CD8-positive, alpha-beta memory T cell (primary cell): Measurements from ENCODE around the gene ARHGDIA. TPM values are rescaled to one million over a fixed set of nuclear protein-coding genes. Genes with fewer than 3 reads are reported as not detected.

Experiments used
- CTCF ChIA-PET: fragments of 350-600 bp; sonication (Branson Sonifier 250); formaldehyde crosslinking; loops from one replicate; lab custom pipeline; 2021; ENCODE audit warnings: antibody characterized with exemption; lab: Charles Lee
- POLR2A ChIA-PET: fragments of 350-600 bp; sonication (Branson Sonifier 250); formaldehyde crosslinking; loops from one replicate; lab custom pipeline; 2021; ENCODE audit warnings: antibody characterized with exemption; lab: Charles Lee
- DNase-seq, 5 donors: peaks; one replicate each; pipeline versions ENCODE4 v3.0.0 to v3.0.0-alpha.2; 2020 to 2022; ENCODE audit warnings: mixed read lengths in 1 of 5
- H3K27ac ChIP-seq: one replicate; pipeline ENCODE4 v1.7.0; 2013; ENCODE audit warnings: low read depth, mild to moderate bottlenecking, low read length, moderate library complexity
- H3K27me3 ChIP-seq: 2 replicates; pipeline ENCODE4 v1.7.0; 2013; ENCODE audit warnings: low read length, mild to moderate bottlenecking; ENCODE audit not compliant: insufficient read depth, poor library complexity, severe bottlenecking
- H3K36me3 ChIP-seq: 2 replicates; pipeline ENCODE4 v1.7.0; 2013; ENCODE audit warnings: mild to moderate bottlenecking, low read length, moderate library complexity; ENCODE audit not compliant: insufficient read depth
- H3K4me1 ChIP-seq: 2 replicates; pipeline ENCODE4 v1.7.0; 2013; ENCODE audit warnings: mild to moderate bottlenecking, low read length, moderate library complexity; ENCODE audit not compliant: insufficient read depth
- H3K4me3 ChIP-seq: 2 replicates; pipeline ENCODE4 v1.7.0; 2013; ENCODE audit warnings: mild to moderate bottlenecking, low read length
- H3K9me3 ChIP-seq: 2 replicates; pipeline ENCODE4 v1.7.0; 2013; ENCODE audit warnings: mild to moderate bottlenecking, low read length
- H3K27ac Mint-ChIP-seq, 8 donors: one replicate each; pipeline ENCODE4 v1.8.0; 2020 to 2021; ENCODE audit warnings: mixed read lengths in 8 of 8, mild to moderate bottlenecking in 6 of 8, inconsistent platforms in 3 of 8, moderate library complexity in 3 of 8
- H3K27me3 Mint-ChIP-seq, 2 donors: one replicate each; pipeline ENCODE4 v1.8.0; 2020 to 2021; ENCODE audit warnings: mixed read lengths in 2 of 2, mild to moderate bottlenecking in 1 of 2, moderate library complexity in 1 of 2
- H3K36me3 Mint-ChIP-seq, 3 donors: one replicate each; pipeline ENCODE4 v1.8.0; 2020 to 2021; ENCODE audit warnings: mixed read lengths in 3 of 3, inconsistent platforms in 1 of 3, mild to moderate bottlenecking in 1 of 3
- H3K4me1 Mint-ChIP-seq, 3 donors: one replicate each; pipeline ENCODE4 v1.8.0; 2020 to 2021; ENCODE audit warnings: mixed read lengths in 3 of 3, inconsistent platforms in 1 of 3, mild to moderate bottlenecking in 1 of 3
- H3K4me3 Mint-ChIP-seq, 7 donors: one replicate each; pipeline ENCODE4 v1.8.0; 2020 to 2021; ENCODE audit warnings: mixed read lengths in 7 of 7, mild to moderate bottlenecking in 6 of 7, moderate library complexity in 4 of 7, inconsistent platforms in 2 of 7
- H3K9me3 Mint-ChIP-seq, 5 donors: one replicate each; pipeline ENCODE4 v1.8.0; 2020 to 2022; ENCODE audit warnings: mixed read lengths in 5 of 5, mild to moderate bottlenecking in 3 of 5, moderate library complexity in 2 of 5, inconsistent platforms in 1 of 5
- polyA plus RNA-seq: library from polyadenylated mRNA; unstranded; fragments of 300-500 nt; fragmentation: Illumina TruSeq; gene quantifications from one replicate; pipeline ENCODE4 v1.2.3, GENCODE V29; 2021
- total RNA-seq, 2 experiments: library from RNA; stranded (reverse); gene quantifications; one replicate each; pipeline ENCODE4 v1.2.3, GENCODE V29; 2021

Gene ARHGDIA
- total and polyA plus RNA-seq, 3 experiments from 2014 or later, result 237 to 677 (median 662) TPM

- Histone ChIP-seq H3K36me3 (no peaks in the 10 kb centered on the region), H3K27ac (peak overlapping the region; percentile 84), H3K4me1 (peaks cover 21% of the 10 kb centered on the region), H3K27me3 (no peaks in the 10 kb centered on the region), H3K9me3 (no peaks in the 10 kb centered on the region), H3K4me3 (peak overlapping the region; percentile 72)
- peaks cover 0 to 4% of the 10 kb centered on the region in 2 donors for H3K27me3 Mint-ChIP-seq
- POLR2A ChIA-PET, result interaction anchor here (1.1 to 1.5 kb wide), 4 partner anchors 27 to 150 kb away, joined by 3 to 7 read pairs (median 4); partner anchors contain the start of genes ARL16, HGS, MRPL12 and P4HB
- no peaks in the 10 kb centered on the region for H3K9me3 Mint-ChIP-seq
- DNase-seq, result no peak
- H3K4me1 Mint-ChIP-seq, result peaks cover 19 to 30% (median 21%) of the 10 kb centered on the region in 3 donors
- peak overlapping the region; percentile 68 to 87 (median 78) for H3K4me3 Mint-ChIP-seq
- peak overlapping the region; percentile 78 to 93 (median 87) for H3K27ac Mint-ChIP-seq
- H3K36me3 Mint-ChIP-seq, result peaks cover 0 to 10% (median 0%) of the 10 kb centered on the region in 3 donors
- CTCF ChIA-PET, result interaction anchor here (1.1 kb wide), 1 partner anchor 35 kb away, joined by 3 read pairs; no protein-coding TSS in a partner anchor
These were observed 37.0 kb downstream of the ARHGDIA start for GRCh38 chr17:81833921-81834830.

- Histone ChIP-seq H3K27me3 (no peaks in the 10 kb centered on the region), H3K36me3 (no peaks in the 10 kb centered on the region), H3K9me3 (no peaks in the 10 kb centered on the region), H3K4me1 (peaks cover 21% of the 10 kb centered on the region), H3K27ac (peak within 1 kb of the TSS; percentile 84), H3K4me3 (peak within 1 kb of the TSS; percentile 78)
- Mint-ChIP-seq H3K36me3 (peaks cover 0 to 11% (median 0%) of the 10 kb centered on the region in 3 donors), H3K4me3 (peak within 1 kb of the TSS; percentile 88 to 96 (median 89)), H3K9me3 (no peaks in the 10 kb centered on the region), H3K27me3 (peaks cover 0 to 4% of the 10 kb centered on the region in 2 donors), H3K4me1 (peaks cover 20 to 33% (median 24%) of the 10 kb centered on the region in 3 donors), H3K27ac (peak within 1 kb of the TSS; percentile 86 to 99 (median 96))
- POLR2A ChIA-PET, result interaction anchor here (0.5 to 1.5 kb wide), 7 partner anchors 26 to 195 kb away, joined by 3 to 8 read pairs (median 4); partner anchors contain the start of genes ANAPC11, ARL16, HGS and MRPL12
- DNase-seq, result peak; percentile 91 to 95 (median 93)
- CTCF ChIA-PET, result no interaction called here
These were observed 37.8 kb downstream of the ARHGDIA start, which contains the start of gene MCRIP1 for GRCh38 chr17:81833160-81833920. MCRIP1 (minus strand) TSS chr17:81833291; CDS start chr17:81824506, 8,785 bp downstream.

- no peaks in the 10 kb centered on the region for H3K9me3 ChIP-seq
- H3K27me3 ChIP-seq, result no peaks in the 10 kb centered on the region
- CTCF ChIA-PET, result no interaction called here
- H3K27ac ChIP-seq, result peak overlapping the region; percentile 77
- H3K36me3 ChIP-seq, result no peaks in the 10 kb centered on the region
- peaks cover 21% of the 10 kb centered on the region for H3K4me1 ChIP-seq
- peaks cover 20 to 37% (median 25%) of the 10 kb centered on the region in 3 donors for H3K4me1 Mint-ChIP-seq
- H3K27me3 Mint-ChIP-seq, result peaks cover 0 to 4% of the 10 kb centered on the region in 2 donors
- DNase-seq, result peak in 3 of 5 donors; percentile 23 to 38 (median 33)
- H3K9me3 Mint-ChIP-seq, result no peaks in the 10 kb centered on the region
- POLR2A ChIA-PET, result interaction anchor here (0.7 to 1.5 kb wide), 6 partner anchors 27 to 149 kb away, joined by 3 to 7 read pairs (median 4); partner anchors contain the start of genes ANAPC11, ARL16, HGS and MRPL12
- peak overlapping the region; percentile 88 to 96 (median 89) for H3K4me3 Mint-ChIP-seq
- peak overlapping the region; percentile 86 to 99 (median 96) for H3K27ac Mint-ChIP-seq
- peaks cover 0 to 12% (median 0%) of the 10 kb centered on the region in 3 donors for H3K36me3 Mint-ChIP-seq
- H3K4me3 ChIP-seq, result peak overlapping the region; percentile 78
These were observed 38.5 kb downstream of the ARHGDIA start for GRCh38 chr17:81832608-81833159.

GRCh38 chr17:81831957-81832607, 39.1 kb downstream of the ARHGDIA start:
- no peaks in the 10 kb centered on the region for H3K27me3 ChIP-seq
- no peaks in the 10 kb centered on the region for H3K36me3 ChIP-seq
- DNase-seq, result peak; percentile 32 to 72 (median 46)
- ChIA-PET POLR2A (interaction anchor here (1.3 to 1.4 kb wide), 2 partner anchors 29 to 60 kb away, joined by 3 to 6 read pairs; partner anchors contain the start of genes ANAPC11 and P4HB), CTCF (no interaction called here)
- H3K4me3 ChIP-seq, result peak overlapping the region; percentile 78
- H3K36me3 Mint-ChIP-seq, result peaks cover 0 to 12% (median 0%) of the 10 kb centered on the region in 3 donors
- H3K4me1 ChIP-seq, result peaks cover 21% of the 10 kb centered on the region
- H3K4me1 Mint-ChIP-seq, result peaks cover 20 to 37% (median 25%) of the 10 kb centered on the region in 3 donors
- H3K9me3 Mint-ChIP-seq, result no peaks in the 10 kb centered on the region
- H3K27me3 Mint-ChIP-seq, result peaks cover 0 to 4% of the 10 kb centered on the region in 2 donors
- H3K27ac Mint-ChIP-seq, result peak overlapping the region; percentile 86 to 99 (median 96)
- peak overlapping the region; percentile 77 for H3K27ac ChIP-seq
- no peaks in the 10 kb centered on the region for H3K9me3 ChIP-seq
- H3K4me3 Mint-ChIP-seq, result peak overlapping the region; percentile 88 to 96 (median 89)

- H3K9me3 ChIP-seq, result no peaks in the 10 kb centered on the region
- H3K4me3 ChIP-seq, result peak overlapping the region; percentile 78
- H3K27me3 ChIP-seq, result no peaks in the 10 kb centered on the region
- Mint-ChIP-seq H3K27me3 (peaks cover 0 to 4% of the 10 kb centered on the region in 2 donors), H3K4me3 (peak overlapping the region; percentile 88 to 96 (median 89)), H3K4me1 (peaks cover 20 to 37% (median 25%) of the 10 kb centered on the region in 3 donors), H3K9me3 (no peaks in the 10 kb centered on the region), H3K36me3 (peaks cover 0 to 12% (median 0%) of the 10 kb centered on the region in 3 donors), H3K27ac (peak overlapping the region; percentile 86 to 99 (median 96))
- peak overlapping the region; percentile 77 for H3K27ac ChIP-seq
- H3K4me1 ChIP-seq, result peaks cover 21% of the 10 kb centered on the region
- POLR2A ChIA-PET, result interaction anchor here (0.7 to 1.3 kb wide), 2 partner anchors 29 to 1607 kb away, joined by 3 to 4 read pairs; partner anchors contain the start of gene P4HB
- H3K36me3 ChIP-seq, result no peaks in the 10 kb centered on the region
- DNase-seq, result no peak
- CTCF ChIA-PET, result no interaction called here
These were observed 39.6 kb downstream of the ARHGDIA start for GRCh38 chr17:81831563-81831956.

- no peak overlapping the region for H3K4me3 ChIP-seq
- H3K4me1 ChIP-seq, result peaks cover 21% of the 10 kb centered on the region
- ChIA-PET POLR2A (no interaction called here), CTCF (no interaction called here)
- no peak for DNase-seq
- Mint-ChIP-seq H3K9me3 (no peaks in the 10 kb centered on the region), H3K27ac (peak overlapping the region in 2 of 8 donors; percentile 8 to 45), H3K36me3 (peaks cover 0 to 17% (median 1%) of the 10 kb centered on the region in 3 donors), H3K4me3 (no peak overlapping the region), H3K4me1 (peaks cover 24 to 40% (median 25%) of the 10 kb centered on the region in 3 donors), H3K27me3 (peaks cover 0 to 4% of the 10 kb centered on the region in 2 donors)
- no peak overlapping the region for H3K27ac ChIP-seq
- H3K9me3 ChIP-seq, result no peaks in the 10 kb centered on the region
- H3K27me3 ChIP-seq, result no peaks in the 10 kb centered on the region
- H3K36me3 ChIP-seq, result no peaks in the 10 kb centered on the region
These were observed 41.3 kb downstream of the ARHGDIA start for GRCh38 chr17:81829858-81830257.
